GM23338 (cell line): Measurements from ENCODE around the gene GPATCH11.
A peak's percentile ranks its signal among the peaks of the same experiment; 100 is the strongest.

Experiments used
- CREB1 ChIP-seq: fragments of 250-450 bp; sonication (Bioruptor Pico); IDR thresholded peaks from 2 replicates; pipeline ENCODE4 v1.5.0; 2020; ENCODE audit warnings: low read depth, mild to moderate bottlenecking, moderate library complexity
- POLR2AphosphoS5 ChIP-seq: IDR thresholded peaks from 2 replicates; pipeline ENCODE4 v1.6.1; 2016; ENCODE audit warnings: antibody characterized with exemption, low read depth
- TF ChIP-seq, protein P1 (sequence below), 2 experiments: fragments of 200-600 bp in 1 of 2; sonication (generic) in 1 of 2; conservative IDR thresholded peaks; 2 replicates each; pipeline versions ENCODE4 v1.5.1 to v1.6.1; 2016 to 2017; ENCODE audit warnings: antibody characterized with exemption in 2 of 2, low read depth in 2 of 2, mild to moderate bottlenecking in 2 of 2, moderate library complexity in 1 of 2
- TF ChIP-seq, protein P2 (sequence below): IDR thresholded peaks from one replicate; pipeline ENCODE4 v1.6.1; 2018; ENCODE audit warnings: antibody characterized with exemption; ENCODE audit not compliant: unreplicated experiment

DNA sequence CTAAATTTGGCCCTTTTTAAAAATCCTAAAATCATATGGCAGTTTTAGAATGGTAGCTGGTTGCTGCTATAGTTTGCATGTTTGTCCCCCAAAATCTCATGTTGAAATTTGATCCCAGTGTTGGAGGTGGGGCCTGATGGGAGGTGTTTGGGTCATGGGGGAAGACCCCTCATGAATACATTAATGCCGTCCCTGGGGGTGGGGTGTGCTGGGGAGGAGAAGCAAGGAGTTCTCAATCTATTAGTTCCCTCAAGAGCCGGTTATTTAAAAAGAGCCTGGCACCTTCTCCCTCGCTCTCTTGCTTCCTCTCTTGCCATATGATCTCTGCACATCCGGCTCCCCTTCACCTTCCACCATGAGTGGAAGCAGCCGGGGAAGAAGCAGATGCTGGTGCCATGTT lies 20.8 kb downstream of the GPATCH11 start:
- TF ChIP-seq POLR2AphosphoS5 (no peak), CREB1 (peak; percentile 33; the same call in 1 of the 2 replicates)
- TF ChIP-seq, protein P1, sequence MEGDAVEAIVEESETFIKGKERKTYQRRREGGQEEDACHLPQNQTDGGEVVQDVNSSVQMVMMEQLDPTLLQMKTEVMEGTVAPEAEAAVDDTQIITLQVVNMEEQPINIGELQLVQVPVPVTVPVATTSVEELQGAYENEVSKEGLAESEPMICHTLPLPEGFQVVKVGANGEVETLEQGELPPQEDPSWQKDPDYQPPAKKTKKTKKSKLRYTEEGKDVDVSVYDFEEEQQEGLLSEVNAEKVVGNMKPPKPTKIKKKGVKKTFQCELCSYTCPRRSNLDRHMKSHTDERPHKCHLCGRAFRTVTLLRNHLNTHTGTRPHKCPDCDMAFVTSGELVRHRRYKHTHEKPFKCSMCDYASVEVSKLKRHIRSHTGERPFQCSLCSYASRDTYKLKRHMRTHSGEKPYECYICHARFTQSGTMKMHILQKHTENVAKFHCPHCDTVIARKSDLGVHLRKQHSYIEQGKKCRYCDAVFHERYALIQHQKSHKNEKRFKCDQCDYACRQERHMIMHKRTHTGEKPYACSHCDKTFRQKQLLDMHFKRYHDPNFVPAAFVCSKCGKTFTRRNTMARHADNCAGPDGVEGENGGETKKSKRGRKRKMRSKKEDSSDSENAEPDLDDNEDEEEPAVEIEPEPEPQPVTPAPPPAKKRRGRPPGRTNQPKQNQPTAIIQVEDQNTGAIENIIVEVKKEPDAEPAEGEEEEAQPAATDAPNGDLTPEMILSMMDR (conservative IDR thresholded peaks at IDR 0.05; ENCODE audit: low read depth in 2 of 2) = no peak
- TF ChIP-seq, protein P2, sequence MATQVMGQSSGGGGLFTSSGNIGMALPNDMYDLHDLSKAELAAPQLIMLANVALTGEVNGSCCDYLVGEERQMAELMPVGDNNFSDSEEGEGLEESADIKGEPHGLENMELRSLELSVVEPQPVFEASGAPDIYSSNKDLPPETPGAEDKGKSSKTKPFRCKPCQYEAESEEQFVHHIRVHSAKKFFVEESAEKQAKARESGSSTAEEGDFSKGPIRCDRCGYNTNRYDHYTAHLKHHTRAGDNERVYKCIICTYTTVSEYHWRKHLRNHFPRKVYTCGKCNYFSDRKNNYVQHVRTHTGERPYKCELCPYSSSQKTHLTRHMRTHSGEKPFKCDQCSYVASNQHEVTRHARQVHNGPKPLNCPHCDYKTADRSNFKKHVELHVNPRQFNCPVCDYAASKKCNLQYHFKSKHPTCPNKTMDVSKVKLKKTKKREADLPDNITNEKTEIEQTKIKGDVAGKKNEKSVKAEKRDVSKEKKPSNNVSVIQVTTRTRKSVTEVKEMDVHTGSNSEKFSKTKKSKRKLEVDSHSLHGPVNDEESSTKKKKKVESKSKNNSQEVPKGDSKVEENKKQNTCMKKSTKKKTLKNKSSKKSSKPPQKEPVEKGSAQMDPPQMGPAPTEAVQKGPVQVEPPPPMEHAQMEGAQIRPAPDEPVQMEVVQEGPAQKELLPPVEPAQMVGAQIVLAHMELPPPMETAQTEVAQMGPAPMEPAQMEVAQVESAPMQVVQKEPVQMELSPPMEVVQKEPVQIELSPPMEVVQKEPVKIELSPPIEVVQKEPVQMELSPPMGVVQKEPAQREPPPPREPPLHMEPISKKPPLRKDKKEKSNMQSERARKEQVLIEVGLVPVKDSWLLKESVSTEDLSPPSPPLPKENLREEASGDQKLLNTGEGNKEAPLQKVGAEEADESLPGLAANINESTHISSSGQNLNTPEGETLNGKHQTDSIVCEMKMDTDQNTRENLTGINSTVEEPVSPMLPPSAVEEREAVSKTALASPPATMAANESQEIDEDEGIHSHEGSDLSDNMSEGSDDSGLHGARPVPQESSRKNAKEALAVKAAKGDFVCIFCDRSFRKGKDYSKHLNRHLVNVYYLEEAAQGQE = no peak
